Ramos (cell line): ENCODE data around the gene MED29.

Source experiments
- in situ Hi-C: fragments of 300-500 bp; cut with MboI; formaldehyde crosslinking; loops from one replicate; pipeline ENCODE4 v1.14.3; 2022; ENCODE audit warnings: low sequenced_read_pairs; ENCODE audit not compliant: unreplicated experiment

The MED29 gene

GRCh38 chr19:39390751-39391437 is at the start of gene MED29, which contains the start of gene PAF1:
Gene MED29, plus strand, starts transcription at chr19:39391378. Its CDS starts 45 bp downstream, at chr19:39391423.
Gene PAF1, minus strand, starts transcription at chr19:39391106. Its CDS starts 242 bp downstream, at chr19:39390864.
- in situ Hi-C loops, result no loop called here

GRCh38 chr19:39341719-39342604 is 49.2 kb upstream of the MED29 start, which contains the start of gene SAMD4B:
Gene SAMD4B, plus strand, starts transcription at chr19:39342421. Its CDS starts 14,473 bp downstream, at chr19:39356894.
- in situ Hi-C loops, result no loop called here

DNA sequence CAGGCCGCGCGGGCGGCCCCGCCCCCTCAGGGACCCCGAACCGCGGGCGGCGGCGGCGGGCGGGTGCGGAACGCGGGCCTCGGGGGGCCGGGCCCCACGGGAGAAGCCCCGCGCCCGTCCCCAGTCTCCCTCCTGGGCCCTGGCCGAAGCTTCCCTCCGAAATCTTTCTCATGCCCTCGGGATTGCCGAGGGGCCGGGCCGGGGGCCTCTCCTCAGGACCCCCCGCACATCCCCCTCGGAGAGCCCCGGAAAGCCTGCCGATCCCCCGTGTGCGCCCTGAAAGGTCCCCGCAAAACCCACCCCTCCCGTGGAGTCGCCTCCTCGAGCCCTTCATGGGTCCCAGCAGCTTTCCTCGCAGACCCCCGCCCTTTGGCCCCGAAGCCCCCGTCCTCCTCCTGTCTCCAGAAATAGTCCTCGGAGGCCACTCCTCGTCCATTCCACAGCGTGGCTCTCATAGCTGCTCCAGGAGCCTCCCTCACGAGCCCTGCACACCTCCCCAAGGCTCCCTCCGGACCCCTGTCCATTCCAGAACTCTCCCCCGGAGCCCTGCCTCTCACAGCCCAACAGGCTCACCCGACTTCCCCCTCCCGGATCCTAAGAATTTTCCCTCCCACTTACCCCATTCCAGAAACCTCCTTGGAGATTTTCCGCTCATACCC is 48.4 kb upstream of the MED29 start:
- in situ Hi-C loops, result no loop called here

DNA sequence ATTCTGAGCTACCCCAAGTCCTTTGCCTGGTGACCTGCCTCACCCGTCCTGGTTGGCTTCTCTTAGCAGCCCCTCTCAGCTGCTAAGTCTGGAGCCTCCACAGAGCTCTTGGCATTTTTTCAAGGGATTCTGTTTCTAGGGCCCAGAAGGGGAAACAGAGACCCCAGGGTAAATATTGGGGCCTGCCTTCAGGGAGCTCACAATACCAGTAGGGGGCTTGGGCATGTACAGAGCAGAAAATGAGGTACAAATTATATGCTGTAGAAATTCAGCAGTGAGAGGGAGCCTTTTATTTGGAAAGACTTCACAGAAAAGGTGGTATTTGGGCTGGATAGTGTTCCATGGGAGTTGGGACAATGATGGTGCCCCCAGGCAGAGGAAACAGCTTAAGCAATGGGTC is 45.2 kb upstream of the MED29 start:
- in situ Hi-C loops, result no loop called here

DNA sequence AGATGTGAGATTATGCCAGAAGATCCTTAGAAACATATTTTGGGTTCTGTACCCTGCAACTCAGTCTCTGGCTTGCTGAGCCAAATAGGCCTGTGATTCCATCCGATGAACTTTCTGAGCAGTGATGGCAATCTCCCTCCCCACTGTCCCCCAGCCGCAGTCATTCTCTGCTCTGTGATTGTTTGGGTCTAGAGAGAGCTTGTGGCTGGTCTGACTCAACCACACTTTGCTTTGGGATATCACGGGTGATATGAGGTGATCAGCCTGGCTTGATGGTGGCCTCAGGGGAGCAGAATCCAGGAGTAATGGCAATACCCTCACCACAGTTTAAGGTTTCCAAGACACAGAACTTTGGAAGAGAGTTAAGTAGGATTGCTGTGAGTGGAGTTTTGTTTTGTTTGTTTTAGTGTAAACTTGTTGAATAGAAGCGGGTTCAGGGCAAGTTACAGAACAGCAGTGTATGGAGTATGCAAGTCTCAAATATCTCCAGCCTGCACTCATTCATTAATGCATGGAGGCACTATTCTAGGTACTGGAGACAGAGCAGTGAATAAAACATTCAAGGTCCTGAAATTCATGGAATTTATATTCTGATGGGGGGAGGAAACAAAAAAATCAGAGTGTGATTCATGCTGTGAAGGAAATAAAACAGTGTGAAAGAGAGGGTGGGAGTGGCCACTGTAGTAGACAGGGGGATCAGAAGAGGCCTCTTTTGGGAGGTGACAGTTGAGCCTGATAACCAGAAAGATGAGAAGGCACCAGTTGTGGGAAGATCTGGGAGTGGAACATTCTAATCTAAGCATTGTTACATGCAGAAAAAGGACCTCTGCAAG is 43.6 kb upstream of the MED29 start:
- in situ Hi-C loops, result no loop called here

DNA sequence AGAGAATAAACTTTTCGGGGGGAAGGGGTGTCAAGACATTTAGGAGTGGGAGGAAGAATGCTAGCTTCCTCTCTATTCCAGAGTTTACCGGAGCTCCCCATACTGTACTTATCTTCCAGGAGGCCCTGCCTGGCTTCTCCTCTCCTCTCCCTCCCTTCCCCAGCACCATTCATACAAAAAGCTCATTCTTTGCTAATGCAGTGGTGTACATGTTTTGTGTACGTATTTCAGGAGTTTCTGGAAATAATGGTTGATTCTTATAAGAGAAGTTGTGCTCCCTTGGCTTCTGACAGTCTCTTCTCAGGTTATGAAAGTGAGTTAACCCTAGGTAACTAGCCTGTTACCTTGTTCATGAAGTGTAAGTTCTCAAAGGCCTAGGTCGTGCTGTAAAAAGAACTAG is 41.9 kb upstream of the MED29 start:
- in situ Hi-C loops, result no loop called here

- in situ Hi-C loops, result no loop called here
Observed at GRCh38 chr19:39350156-39350555, 41.0 kb upstream of the MED29 start.

DNA sequence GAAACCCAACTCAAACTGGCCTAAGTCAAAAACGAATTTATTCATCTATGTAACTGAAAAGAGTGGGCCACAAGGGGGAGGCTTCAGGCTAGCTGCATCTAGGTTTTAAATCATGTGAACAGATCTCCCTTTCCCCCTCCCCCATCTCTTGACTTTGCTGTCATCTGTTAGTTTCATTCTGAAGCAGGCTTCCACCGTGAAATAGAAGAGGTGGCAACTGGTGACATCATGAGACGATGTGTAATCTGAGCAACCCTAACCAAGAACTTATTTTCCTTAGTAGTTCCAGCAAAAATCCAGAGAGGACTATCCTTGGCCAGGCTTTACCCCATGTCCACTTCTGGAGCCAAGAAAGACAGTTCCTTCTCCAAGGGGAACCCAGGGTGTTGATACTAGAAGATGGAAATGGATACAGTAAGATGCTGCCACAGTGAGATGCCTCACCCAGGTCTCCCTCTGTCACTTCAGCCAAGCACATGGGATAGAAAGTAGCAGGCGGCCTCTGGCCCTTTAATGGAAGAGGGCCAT is 39.6 kb upstream of the MED29 start:
- in situ Hi-C loops, result no loop called here

- in situ Hi-C loops, result no loop called here
Observed at GRCh38 chr19:39352381-39353255, 38.6 kb upstream of the MED29 start.

GRCh38 chr19:39355253-39355652 is 35.9 kb upstream of the MED29 start:
- in situ Hi-C loops, result no loop called here

DNA sequence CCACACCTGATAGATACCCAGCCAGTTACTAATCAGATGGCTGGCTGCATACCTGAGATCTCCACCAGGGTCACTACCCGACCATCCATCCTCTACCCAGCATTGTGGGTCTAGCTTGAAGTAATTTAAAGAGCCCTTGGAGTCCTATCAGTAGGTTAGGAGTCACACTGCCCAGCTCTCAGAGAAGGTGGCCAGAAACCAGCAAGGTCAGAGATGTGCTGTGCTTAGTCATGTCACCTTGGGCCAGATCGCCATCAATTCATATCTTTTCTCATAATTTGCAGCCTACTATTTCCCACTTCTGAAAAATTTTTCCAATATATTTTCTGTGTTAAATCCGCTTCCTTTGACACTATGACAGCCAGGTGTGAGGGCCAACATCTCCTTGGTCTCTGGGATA is 35.1 kb upstream of the MED29 start:
- in situ Hi-C loops, result no loop called here

DNA sequence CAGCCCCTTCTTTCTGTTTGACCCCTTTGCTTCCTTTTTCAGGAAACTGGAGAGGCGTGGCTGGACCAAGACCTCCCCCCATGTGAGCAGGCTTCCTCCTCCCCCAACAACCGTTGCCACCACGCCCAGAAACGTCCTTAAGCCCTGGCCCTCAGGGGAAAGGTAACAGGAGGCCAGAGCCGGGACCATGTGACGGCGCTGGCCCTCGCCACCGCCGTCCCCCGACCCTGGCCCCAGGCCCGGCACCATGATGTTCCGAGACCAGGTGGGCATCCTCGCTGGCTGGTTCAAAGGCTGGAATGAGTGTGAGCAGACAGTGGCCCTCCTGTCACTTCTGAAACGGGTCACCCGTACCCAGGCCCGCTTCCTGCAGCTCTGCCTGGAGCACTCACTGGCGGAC is 34.5 kb upstream of the MED29 start:
- in situ Hi-C loops, result no loop called here

GRCh38 chr19:39359026-39359425 is 32.2 kb upstream of the MED29 start:
- in situ Hi-C loops, result no loop called here

DNA sequence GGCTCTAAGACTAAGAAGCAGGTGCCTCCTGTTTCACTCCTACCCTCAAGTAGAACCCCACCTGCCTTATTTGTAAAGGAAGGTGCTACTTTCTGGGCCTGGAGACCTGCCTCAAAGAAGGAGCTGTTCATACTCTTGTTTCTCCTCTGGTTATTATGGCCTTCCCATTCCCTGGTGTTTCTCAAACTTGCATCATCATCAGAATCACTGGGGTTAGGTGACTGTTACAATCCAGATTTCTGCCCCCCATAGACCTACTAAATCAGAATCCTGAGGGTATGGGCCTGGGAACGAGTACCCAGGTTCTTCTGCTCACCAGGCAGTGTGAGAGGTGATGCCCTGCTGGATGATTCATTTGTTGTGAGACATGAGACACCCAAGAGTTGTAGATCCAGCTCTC is 30.6 kb upstream of the MED29 start:
- in situ Hi-C loops, result no loop called here

DNA sequence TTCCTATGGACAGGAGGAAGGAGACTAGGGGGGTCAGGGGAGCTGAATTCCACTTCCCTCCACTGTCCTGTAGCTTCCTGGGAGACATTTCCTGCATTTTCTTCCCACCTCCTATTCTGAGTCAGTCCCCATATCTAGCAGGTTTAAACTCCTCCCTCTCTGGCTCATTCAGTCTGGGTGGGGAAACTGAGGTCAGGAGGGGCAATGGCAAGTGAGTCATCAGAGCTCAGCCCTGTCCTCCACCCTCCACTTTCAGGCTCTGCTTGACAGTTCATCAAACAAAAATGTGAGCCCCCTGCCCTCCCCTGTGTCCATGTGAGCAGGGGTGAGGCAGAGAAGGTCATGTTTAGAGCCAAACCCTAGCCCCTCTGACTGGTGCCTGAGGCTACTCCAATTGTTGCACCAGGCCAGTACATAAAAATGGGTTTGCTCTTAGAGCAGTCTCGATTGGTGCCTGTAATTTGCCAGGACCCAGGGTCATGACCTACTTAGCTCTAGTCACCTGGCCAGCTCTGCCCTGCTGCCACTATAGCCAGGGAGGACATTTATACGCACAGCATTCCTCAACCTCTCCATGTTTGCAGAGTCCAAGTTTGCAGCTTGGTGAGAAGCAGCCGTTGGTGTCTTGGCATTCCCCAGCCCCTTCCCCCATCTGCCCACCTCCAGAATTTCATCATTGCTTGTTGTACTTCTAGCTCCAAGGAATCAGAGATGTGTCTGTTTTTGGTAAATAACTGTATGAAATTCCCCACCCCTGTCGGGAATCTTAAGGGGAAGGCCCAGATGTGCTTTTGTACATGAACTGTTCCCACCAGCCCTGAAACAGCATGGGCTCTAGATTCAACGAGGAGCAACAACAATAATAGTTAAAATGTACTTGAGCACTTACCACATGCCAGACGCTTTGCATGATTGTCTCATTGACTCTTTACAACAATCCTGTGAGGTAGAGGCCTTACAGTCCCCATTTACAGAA is 28.2 kb upstream of the MED29 start:
- in situ Hi-C loops, result no loop called here

GRCh38 chr19:39363901-39364457 is 27.2 kb upstream of the MED29 start:
- in situ Hi-C loops, result no loop called here

- in situ Hi-C loops, result no loop called here
Observed at GRCh38 chr19:39365531-39365930, 25.6 kb upstream of the MED29 start.
